Neuron (in vitro differentiated cells): ENCODE measurements around the gene HMGXB4.

Source experiments
- H2AFZ ChIP-seq: one replicate; pipeline ENCODE4 v1.6.1; 2013; ENCODE audit warnings: low read depth, mild to moderate bottlenecking, inconsistent platforms, low read length, moderate library complexity
- H3K27me3 ChIP-seq: one replicate; pipeline ENCODE4 v1.6.1; 2013; ENCODE audit warnings: low read length; ENCODE audit not compliant: insufficient read depth
- H3K36me3 ChIP-seq: one replicate; pipeline ENCODE4 v1.6.1; 2013; ENCODE audit warnings: low read length; ENCODE audit not compliant: insufficient read depth
- H3K4me1 ChIP-seq: one replicate; pipeline ENCODE4 v1.6.1; 2013; ENCODE audit warnings: low read length; ENCODE audit not compliant: insufficient read depth
- H3K4me3 ChIP-seq: 2 replicates; pipeline ENCODE4 v1.5.1; 2013; ENCODE audit warnings: mild to moderate bottlenecking, low read length, moderate library complexity
- H3K9me3 ChIP-seq: one replicate; pipeline ENCODE4 v1.6.1; 2013; ENCODE audit warnings: low read length

The HMGXB4 gene

DNA sequence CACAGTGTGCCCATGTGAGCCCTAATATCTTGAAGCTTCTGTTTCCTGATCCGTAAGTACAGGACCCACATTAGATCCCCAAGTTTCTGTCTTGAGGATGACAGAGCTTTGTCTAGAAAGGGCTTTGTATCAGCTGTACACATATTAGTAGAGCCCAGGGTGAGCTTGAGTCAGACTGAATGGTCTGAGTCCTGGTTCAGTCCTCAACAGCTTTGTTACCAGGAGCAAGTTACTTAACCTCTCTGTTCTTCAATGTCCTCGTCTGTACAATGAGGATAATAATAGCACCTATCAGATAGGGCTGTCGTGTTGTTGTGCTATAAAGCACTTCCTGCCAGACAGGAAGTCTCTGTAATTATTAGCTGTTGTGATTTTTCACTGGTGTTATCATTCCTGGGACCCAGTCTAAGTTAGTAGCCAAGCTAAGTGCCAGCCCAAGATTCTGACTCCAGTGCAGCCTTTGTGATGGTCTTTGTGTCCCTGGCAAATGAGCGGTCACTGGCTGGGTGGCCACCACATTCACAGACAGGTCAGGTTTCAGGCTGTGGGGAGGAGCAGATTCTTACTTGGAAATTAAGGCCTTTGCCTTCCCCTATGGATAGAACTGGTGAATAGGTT lies 49.2 kb downstream of the HMGXB4 start:
- no peaks in the 10 kb centered on the region for H3K27me3 ChIP-seq
- no peak overlapping the region for H2AFZ ChIP-seq
- no peaks in the 10 kb centered on the region for H3K9me3 ChIP-seq
- peaks cover 4% of the 10 kb centered on the region for H3K36me3 ChIP-seq
- H3K4me3 ChIP-seq, result no peak overlapping the region
- H3K4me1 ChIP-seq, result peaks cover 12% of the 10 kb centered on the region

DNA sequence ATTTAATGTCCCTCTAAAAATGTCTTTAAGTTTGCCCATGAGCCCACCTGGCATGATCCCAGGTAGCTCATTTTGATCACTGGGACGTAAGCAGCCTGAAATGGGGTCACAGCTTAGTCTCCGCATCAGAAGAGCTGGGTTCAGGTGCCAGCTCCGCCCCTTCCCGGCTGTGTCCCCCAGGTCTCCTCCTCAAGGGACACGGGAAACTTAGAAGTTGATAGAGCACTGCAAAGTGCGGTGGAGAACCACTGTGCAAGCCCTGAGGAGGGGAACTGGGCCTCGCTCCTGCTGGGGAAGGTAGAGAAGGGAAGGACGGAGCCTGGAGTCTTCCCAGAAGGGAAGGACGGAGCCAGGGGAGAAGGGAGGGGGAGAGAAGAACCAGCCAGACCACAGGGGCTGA lies 50.1 kb downstream of the HMGXB4 start:
- no peaks in the 10 kb centered on the region for H3K9me3 ChIP-seq
- H3K27me3 ChIP-seq, result no peaks in the 10 kb centered on the region
- H3K36me3 ChIP-seq, result peaks cover 4% of the 10 kb centered on the region
- no peak overlapping the region for H2AFZ ChIP-seq
- H3K4me1 ChIP-seq, result peaks cover 13% of the 10 kb centered on the region
- H3K4me3 ChIP-seq, result no peak overlapping the region

DNA sequence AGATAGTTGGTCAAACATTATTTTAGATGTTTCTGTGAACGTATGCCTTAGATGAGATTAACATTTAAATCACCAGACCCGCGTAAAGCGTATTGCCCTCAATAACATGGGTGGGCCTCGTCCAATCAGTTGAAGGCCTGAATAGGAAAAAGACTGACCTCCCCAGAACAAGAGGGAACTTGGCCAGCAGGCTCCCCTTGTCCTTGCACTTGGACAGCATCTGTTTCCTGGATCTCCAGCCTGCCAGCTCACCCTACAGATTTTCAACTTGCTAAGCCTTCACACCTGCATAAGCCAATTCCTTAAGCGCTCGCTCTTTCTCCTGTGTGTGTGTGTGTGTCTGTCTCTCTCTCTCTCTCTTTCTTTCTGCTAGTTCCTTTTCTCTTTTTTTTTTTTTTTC lies 50.6 kb downstream of the HMGXB4 start:
- Histone ChIP-seq H3K4me3 (no peak overlapping the region), H3K36me3 (peaks cover 3% of the 10 kb centered on the region), H3K27me3 (no peaks in the 10 kb centered on the region), H3K4me1 (peaks cover 14% of the 10 kb centered on the region), H3K9me3 (no peaks in the 10 kb centered on the region), H2AFZ (no peak overlapping the region)

DNA sequence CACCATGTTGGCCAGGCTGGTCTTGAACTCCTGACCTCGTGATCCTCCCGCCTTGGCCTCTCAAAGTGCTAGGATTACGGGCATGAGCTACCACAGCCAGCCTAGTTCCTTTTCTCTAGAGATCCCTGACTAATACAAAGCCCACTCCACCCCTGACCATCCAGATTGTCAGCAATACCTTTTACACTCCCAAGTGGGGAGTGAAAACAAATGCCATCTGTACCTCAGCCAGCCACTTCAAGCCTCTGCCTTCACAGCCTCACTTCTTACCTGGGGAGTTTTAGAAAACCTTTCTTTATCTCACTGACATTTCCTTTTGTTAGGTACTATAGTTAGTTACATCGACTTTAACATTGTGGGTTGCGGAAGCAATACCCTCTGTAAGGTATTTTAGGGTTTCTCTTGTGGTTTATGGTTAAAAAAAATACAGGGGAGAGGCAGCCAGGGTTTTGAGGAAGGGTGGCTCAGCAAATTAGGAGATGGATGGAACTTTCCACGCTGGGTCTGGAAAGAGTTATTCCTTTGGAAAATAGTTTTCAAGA lies 51.3 kb downstream of the HMGXB4 start:
- H3K4me1 ChIP-seq, result peaks cover 14% of the 10 kb centered on the region
- H3K4me3 ChIP-seq, result no peak overlapping the region
- H3K9me3 ChIP-seq, result no peaks in the 10 kb centered on the region
- H3K36me3 ChIP-seq, result no peaks in the 10 kb centered on the region
- no peaks in the 10 kb centered on the region for H3K27me3 ChIP-seq
- H2AFZ ChIP-seq, result no peak overlapping the region

- Histone ChIP-seq H3K36me3 (no peaks in the 10 kb centered on the region), H2AFZ (no peak overlapping the region), H3K27me3 (no peaks in the 10 kb centered on the region), H3K4me3 (no peak overlapping the region), H3K9me3 (no peaks in the 10 kb centered on the region), H3K4me1 (peaks cover 14% of the 10 kb centered on the region)
These were observed 53.6 kb downstream of the HMGXB4 start for GRCh38 chr22:35310556-35311550.

- H3K9me3 ChIP-seq, result no peaks in the 10 kb centered on the region
- H2AFZ ChIP-seq, result no peak overlapping the region
- no peaks in the 10 kb centered on the region for H3K36me3 ChIP-seq
- peaks cover 8% of the 10 kb centered on the region for H3K4me1 ChIP-seq
- H3K4me3 ChIP-seq, result no peak overlapping the region
- no peaks in the 10 kb centered on the region for H3K27me3 ChIP-seq
These were observed 54.3 kb downstream of the HMGXB4 start for GRCh38 chr22:35311551-35311999.

GRCh38 chr22:35312198-35313059 lies 55.1 kb downstream of the HMGXB4 start:
- H3K27me3 ChIP-seq, result no peaks in the 10 kb centered on the region
- H3K4me3 ChIP-seq, result no peak overlapping the region
- no peaks in the 10 kb centered on the region for H3K9me3 ChIP-seq

DNA sequence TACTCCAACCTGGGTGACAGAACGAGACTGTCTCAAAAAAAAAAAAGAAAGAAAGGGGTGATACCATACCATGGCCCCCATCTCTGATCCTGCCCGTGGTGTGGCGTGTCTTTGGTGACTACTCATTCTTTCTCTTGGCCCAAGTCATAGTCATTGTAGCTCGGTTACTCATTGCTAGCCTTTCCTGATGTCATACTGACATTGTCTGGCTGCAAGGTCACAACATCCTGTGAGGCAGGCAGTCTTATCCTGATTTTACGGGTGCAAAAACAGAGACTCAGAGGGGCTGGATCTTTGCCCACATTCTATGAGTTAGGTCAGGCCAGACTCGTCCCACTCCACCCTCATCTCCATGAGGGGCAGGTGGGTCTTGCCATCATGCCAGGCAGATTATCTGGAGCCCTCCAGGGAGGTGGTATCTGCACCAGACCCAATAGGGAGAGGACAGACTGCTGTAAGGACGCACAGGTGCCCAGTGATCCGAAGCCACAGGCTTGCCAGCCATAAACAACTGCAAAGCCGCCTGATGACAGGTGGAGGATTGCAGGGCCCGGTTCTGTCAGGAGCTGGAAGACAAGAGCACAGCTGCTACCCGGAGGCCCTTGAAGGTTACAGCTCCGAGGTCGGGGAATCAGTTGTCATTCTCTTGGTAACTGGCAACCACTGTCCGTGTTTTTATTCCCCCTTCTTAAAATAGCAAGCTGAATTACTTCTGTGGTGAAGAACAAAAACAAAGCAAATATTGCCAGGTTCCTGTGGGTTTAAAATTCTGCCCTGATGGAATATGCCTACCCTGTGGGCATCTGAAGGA lies 56.2 kb downstream of the HMGXB4 start:
- Histone ChIP-seq H3K27me3 (no peaks in the 10 kb centered on the region), H3K9me3 (no peaks in the 10 kb centered on the region), H3K4me3 (no peak overlapping the region), H3K4me1 (peaks cover 3% of the 10 kb centered on the region), H3K36me3 (peaks cover under 1% of the 10 kb centered on the region), H2AFZ (no peak overlapping the region)

More at GRCh38 chr22:35312198-35313059, 55.1 kb downstream of the HMGXB4 start:
- no peaks in the 10 kb centered on the region for H3K36me3 ChIP-seq
- H3K4me1 ChIP-seq, result peaks cover 3% of the 10 kb centered on the region
- H2AFZ ChIP-seq, result no peak overlapping the region

DNA sequence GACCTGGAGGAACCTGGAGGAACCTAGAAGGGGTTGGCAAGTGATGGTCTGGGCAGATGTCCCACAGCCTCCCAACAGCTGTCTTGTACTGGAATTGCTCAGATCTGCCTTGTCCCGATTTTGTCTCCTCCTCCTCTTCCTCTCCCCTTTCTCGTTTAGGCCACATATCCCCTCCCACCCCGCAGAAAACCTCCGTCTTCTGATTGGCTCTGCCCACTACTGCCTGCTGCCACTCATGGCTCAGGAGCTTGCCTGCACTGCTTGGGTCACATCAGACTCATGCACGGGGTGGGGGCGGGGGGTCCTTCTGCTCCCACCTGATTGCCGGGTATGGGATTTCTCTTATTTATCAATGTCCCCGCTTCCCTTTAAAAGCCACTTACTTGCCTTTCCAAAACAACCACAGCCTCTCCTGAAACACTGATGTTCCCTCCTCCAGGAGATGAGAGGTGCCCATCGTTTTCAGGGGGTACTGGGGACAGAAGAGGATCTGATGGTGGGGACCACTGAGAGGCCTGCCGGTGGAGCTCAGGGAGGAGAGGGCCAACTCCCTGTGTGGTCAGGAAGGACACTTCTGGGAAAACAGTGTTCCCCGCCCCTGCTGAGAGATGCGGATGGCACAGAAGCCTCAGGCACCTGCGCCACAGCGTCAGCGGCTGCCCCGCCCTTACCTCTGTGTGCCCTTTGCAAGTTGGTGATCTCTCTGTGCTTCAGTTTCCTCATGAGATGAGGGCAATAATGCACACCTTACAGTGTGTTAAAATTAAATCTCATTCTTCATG lies 57.1 kb downstream of the HMGXB4 start:
- Histone ChIP-seq H2AFZ (no peak overlapping the region), H3K36me3 (peaks cover 8% of the 10 kb centered on the region), H3K4me1 (peaks cover 3% of the 10 kb centered on the region), H3K4me3 (no peak overlapping the region), H3K9me3 (no peaks in the 10 kb centered on the region), H3K27me3 (no peaks in the 10 kb centered on the region)

GRCh38 chr22:35315141-35315854 lies 58.0 kb downstream of the HMGXB4 start:
- H3K9me3 ChIP-seq, result no peaks in the 10 kb centered on the region
- H3K4me1 ChIP-seq, result peaks cover 3% of the 10 kb centered on the region
- H3K4me3 ChIP-seq, result no peak overlapping the region
- H3K36me3 ChIP-seq, result peaks cover 9% of the 10 kb centered on the region
- no peak overlapping the region for H2AFZ ChIP-seq
- H3K27me3 ChIP-seq, result no peaks in the 10 kb centered on the region
